HG02763 (cell line): ENCODE measurements around the gene SMC5.
"Not testable (repeated sequence)": the region's sequence is repeated elsewhere in the genome, so short reads cannot be mapped to it uniquely, and the experiment has no call there.

Experiments
- ATAC-seq: cut with Tn5 transposase; IDR thresholded peaks from one replicate; pipeline ENCODE4 v1.9.1; 2021; ENCODE audit warnings: mild to moderate bottlenecking, moderate library complexity; ENCODE audit not compliant: unreplicated experiment

The SMC5 gene

GRCh38 chr9:70355801-70356200 is 97.0 kb downstream of the SMC5 start:
- no peak for ATAC-seq

GRCh38 chr9:70362952-70363351 is 104.2 kb downstream of the SMC5 start:
- ATAC-seq: no peak

- no peak for ATAC-seq
Measured at GRCh38 chr9:70363760-70364159, 105.0 kb downstream of the SMC5 start.

GRCh38 chr9:70367305-70367930 is 108.6 kb downstream of the SMC5 start:
- ATAC-seq: no peak

- no peak for ATAC-seq
Measured at GRCh38 chr9:70374962-70375618, 116.3 kb downstream of the SMC5 start.

GRCh38 chr9:70382046-70382708 is 123.4 kb downstream of the SMC5 start:
- ATAC-seq: no peak

- no peak for ATAC-seq
Measured at GRCh38 chr9:70382709-70383605, 124.2 kb downstream of the SMC5 start.

- no peak for ATAC-seq
Measured at GRCh38 chr9:70385426-70385825, 126.6 kb downstream of the SMC5 start.

GRCh38 chr9:70387663-70388062 is 128.9 kb downstream of the SMC5 start:
- no peak for ATAC-seq

- no peak for ATAC-seq
Measured at GRCh38 chr9:70389188-70389587, 130.4 kb downstream of the SMC5 start.

- no peak for ATAC-seq
Measured at GRCh38 chr9:70389621-70390266, 131.0 kb downstream of the SMC5 start.

GRCh38 chr9:70390933-70391341 is 132.2 kb downstream of the SMC5 start:
- no peak for ATAC-seq

GRCh38 chr9:70392189-70392588 is 133.4 kb downstream of the SMC5 start:
- no peak for ATAC-seq

GRCh38 chr9:70392850-70393249 is 134.1 kb downstream of the SMC5 start:
- ATAC-seq: no peak

- no peak for ATAC-seq
Measured at GRCh38 chr9:70395652-70396051, 136.9 kb downstream of the SMC5 start.

- peak; percentile 100 for ATAC-seq
Measured at GRCh38 chr9:70398145-70398556, 139.4 kb downstream of the SMC5 start.

- ATAC-seq: no peak
Measured at GRCh38 chr9:70399141-70399540, 140.4 kb downstream of the SMC5 start.

GRCh38 chr9:70400107-70400892 is 141.5 kb downstream of the SMC5 start:
- ATAC-seq: no peak

GRCh38 chr9:70401241-70401640 is 142.5 kb downstream of the SMC5 start:
- not testable (repeated sequence) for ATAC-seq

GRCh38 chr9:70402213-70402612 is 143.4 kb downstream of the SMC5 start:
- ATAC-seq: no peak
